Renal cortical epithelial cell (primary cell): ENCODE measurements around the gene B3GAT1. TPM values are rescaled to one million over a fixed set of nuclear protein-coding genes. Genes with fewer than 3 reads are reported as not detected.
"Not testable (repeated sequence)": the region's sequence is repeated elsewhere in the genome, so short reads cannot be mapped to it uniquely, and the experiment has no call there.

ENCODE experiments used
- DNase-seq: peaks from one replicate; pipeline ENCODE4 v3.0.0-alpha.2; 2011; ENCODE audit warnings: low read depth
- total RNA-seq: library from RNA; depleted of rRNA; stranded (reverse); fragments of >200 nt; gene quantifications from 2 replicates; pipeline ENCODE4 v1.2.3, GENCODE V29; 2014

B3GAT1 gene, protein sequence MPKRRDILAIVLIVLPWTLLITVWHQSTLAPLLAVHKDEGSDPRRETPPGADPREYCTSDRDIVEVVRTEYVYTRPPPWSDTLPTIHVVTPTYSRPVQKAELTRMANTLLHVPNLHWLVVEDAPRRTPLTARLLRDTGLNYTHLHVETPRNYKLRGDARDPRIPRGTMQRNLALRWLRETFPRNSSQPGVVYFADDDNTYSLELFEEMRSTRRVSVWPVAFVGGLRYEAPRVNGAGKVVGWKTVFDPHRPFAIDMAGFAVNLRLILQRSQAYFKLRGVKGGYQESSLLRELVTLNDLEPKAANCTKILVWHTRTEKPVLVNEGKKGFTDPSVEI
- total RNA-seq = under 0.01 and 0.10 TPM in 2 replicates

DNA sequence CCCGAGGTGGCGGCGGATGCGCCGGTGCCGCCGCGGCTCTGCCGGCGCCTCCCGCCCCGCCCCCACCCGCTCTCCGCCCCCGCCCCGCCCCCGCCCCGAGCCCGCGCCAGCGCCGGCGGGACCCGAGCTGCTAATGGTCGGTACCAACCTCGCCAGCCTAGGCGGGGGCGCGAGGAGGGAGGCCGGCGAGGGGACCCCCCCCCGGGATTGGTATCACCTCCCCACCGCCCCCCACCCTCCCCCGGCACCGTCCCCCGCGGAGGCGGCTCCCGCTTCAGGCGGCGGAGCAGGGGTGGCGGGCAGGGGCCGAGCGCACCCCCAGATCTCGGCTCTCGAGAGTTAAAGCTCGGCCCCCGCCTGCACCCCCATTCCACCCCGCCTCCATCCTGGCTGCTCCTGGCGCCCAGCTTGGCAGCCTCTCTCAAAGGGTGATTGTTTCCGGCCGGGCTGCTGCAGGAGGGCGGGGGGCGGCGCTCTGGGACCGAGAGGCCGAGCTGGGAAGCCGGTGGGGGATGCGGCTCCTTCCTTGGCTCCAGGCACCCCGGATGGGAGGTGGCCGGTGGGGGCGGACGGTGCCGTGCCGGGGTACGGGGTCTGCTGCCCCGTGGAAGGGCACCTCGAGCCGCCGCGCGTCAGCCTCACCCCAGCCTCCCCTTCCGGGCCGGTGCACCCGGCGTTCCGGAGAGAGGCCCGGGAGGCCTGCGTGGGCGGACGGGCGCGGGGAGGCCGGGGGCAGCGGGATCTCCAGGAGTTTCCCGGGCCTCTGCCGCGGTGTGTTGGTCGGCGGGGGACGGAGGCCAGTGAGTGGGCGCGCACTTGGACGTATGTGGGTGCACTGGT is at the start of gene B3GAT1:
B3GAT1 (minus strand) TSS at position 40 of the 840 bp plus-strand sequence. CDS start 24,583 bp downstream, outside the sequence.
- DNase-seq = no peak

DNA sequence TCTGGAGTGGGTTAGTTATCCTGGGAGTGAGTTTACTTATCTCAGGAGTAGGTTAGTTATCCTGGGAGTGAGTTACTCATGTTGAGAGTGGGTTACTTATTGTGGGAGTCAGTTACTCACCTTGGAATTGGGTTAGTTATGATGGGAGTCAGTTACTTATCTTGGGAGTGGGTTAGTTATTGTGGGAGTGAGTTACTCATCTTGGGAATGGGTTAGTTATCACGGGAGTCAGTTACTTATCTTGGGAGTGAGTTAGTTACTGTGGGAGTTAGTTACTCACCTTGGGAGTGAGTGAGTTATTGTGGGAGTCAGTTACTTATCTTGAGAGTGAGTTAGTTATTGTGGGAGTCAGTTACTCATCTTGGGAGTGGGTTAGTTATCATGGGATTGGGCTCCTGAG is 49.6 kb upstream of the B3GAT1 start:
- DNase-seq = no peak

DNA sequence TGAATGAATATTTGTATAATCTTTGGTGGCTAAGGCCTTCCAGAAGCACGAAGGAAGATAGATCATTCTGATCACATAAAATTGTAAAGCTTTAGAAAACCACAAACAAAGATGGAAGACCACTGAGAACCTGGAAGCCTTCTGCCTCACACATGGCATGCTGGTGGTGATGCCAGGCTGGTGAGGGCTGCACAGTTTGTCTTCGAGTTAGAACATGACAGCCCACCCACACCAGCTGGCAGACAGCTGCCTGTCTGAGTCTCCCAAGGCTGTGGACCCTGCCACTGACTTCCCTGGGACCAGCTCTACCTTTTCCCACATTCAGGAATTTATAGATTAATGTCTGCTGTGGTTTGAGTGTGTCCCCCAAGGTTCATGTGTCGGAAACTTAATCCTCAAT is 48.8 kb upstream of the B3GAT1 start:
- DNase-seq = no peak

DNA sequence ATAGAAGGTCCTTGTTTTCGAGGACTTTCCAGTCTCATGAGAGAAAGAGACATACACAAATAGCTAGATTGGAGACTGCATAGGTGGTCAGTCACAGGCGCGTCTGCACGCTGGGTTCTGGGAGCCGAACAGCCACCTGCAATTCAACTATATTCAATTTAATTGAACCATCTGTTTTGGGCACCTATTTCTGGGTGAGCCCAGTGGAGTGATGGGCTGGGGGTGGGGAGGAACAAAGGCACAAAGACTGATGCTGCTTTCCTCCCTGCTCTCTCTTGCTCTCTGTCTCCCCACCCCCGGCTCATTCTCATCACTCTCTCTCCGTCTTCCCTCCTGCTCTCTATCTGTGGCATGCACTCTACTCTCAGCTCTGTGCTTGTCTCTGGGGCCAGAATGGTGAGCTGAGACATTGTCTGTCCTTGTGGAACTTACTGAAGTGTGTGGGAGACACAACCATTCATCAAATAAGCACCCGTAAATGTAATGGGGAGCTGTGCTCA is 48.1 kb upstream of the B3GAT1 start:
- no peak for DNase-seq

DNA sequence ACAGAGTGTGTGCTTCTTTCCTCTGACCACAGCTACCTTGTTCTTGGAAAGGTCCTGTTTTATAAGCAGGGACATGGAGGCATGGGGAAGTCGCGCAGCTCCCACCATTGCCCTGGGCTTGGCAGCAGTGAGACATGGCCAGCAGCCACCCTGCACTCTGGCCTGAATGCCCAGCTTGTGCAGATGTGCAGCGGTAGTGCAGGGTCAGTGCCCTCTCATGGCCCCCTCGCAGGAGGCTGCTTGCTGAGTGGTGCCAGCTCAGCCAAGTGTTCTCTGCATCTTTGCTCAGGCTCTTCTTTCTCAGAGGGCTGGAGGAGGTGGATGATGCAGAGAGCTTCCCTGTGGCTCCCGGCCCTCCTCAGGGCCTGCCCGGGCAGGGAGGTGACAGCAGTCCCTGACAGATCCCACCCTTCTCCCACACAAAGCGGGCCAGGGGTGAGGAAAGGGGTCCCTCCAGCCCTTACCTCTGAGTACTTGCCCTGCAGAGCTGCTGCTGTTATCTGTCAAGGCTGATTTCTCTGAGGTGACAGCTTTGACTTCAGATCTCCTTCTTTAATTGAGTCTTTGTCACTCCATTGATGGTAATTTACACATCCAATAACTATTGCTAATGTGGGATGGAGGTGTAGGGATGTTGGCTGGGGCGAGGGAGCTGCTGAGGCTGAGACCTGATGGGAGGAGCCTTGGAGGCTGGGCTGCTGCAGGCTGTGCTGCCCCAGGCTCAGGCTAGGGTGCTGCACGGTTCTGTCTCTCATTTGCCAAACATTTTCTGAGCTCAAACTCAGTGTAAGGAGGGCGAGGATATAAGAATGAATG is 47.4 kb upstream of the B3GAT1 start:
- no peak for DNase-seq

DNA sequence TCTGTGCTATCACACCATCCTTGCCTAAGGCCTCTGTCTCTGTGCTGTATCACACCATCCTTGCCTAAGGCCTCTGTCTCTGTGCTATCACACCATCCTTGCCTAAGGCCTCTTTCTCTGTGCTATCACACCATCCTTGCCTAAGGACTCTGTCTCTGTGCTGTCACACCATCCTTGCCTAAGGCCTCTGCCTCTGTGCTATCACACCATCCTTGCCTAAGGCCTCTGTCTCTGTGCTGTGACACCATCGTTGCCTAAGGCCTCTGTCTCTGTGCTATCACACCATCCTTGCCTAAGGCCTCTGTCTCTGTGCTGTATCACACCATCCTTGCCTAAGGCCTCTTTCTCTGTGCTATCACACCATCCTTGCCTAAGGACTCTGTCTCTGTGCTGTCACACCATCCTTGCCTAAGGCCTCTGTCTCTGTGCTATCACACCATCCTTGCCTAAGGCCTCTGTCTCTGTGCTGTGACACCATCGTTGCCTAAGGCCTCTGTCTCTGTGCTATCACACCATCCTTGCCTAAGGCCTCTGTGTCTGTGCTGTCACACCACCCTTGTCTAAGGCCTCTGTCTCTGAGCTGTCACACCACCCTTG is 45.5 kb upstream of the B3GAT1 start:
- DNase-seq = not testable (repeated sequence)

DNA sequence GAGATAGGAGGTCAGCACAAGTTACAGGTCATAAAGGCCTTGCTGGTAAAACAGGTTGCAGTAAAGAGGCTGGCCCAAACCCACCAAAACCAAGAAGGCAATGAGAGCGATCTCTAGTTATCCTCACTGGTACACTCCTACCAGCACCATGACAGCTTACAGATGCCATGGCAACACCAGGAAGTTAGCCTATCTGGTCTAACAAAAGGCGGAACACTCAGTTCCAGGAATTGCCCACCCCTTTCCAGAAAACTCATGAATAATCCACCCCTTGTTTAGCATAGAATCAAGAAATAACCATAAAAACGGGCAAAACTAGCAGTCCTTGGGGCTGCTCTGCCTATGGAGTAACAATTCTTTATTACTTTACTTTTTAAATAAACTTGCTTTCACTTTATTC is 43.5 kb upstream of the B3GAT1 start:
- DNase-seq = no peak

DNA sequence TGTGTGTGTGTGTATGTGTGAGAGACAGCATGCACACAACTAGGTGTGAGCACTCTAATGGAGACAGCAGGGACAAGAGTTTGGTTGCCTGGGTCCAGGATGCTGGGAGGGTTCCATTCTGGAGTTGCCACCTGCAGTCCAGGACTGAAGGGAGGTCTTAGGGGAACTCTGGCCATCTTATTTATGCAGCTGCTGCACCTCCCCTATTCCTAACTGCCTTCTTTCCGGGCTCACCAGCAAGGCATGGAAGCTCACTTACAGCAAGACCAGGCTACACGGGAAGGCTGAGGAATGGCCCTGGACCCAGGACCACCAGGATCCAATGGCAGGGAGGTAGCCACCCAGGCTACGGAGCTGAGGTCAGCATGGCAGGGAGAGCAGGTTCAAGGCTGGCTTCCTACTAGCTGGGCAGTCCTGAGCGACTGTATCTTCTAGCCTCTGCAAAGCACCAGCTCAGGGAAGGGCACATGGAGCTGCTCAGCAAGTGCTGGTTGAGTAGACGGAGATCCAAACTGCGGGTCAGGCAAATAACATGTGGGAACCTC is 42.2 kb upstream of the B3GAT1 start:
- DNase-seq = no peak

DNA sequence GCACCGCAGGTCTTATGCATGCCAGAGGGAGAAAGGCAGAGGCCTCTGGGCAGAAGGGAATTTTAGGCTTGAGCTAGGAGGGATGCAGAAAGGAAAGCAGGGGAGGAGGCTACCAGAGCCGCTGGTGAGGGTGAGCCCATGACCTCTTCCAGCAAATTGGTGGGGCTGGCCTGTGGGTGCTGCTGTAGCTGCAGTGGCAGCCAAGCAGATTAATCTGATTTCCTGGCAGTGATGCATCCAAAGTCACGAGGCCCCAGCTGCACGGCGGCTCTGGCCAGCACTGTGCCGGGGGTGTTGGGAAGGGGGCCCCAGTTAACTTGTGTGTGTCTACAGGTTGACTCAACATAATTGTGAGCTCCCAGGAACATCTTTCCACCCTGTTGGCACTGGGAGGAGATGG is 41.4 kb upstream of the B3GAT1 start:
- no peak for DNase-seq

DNA sequence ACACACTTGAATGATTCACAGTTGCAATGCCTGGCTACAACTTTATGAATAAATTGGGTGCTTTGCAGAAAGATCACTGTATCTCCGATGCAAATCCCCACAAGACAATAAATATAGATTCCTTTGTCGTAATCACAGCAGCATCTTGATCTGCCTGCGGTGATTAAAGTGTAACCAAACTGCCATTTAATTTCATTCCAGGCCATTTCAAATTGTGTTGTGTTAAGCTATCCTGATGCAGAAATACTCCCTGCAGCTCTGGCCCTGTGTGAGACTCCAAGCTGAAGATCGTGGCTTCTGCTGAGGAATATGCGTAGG is 40.8 kb upstream of the B3GAT1 start:
- no peak for DNase-seq

DNA sequence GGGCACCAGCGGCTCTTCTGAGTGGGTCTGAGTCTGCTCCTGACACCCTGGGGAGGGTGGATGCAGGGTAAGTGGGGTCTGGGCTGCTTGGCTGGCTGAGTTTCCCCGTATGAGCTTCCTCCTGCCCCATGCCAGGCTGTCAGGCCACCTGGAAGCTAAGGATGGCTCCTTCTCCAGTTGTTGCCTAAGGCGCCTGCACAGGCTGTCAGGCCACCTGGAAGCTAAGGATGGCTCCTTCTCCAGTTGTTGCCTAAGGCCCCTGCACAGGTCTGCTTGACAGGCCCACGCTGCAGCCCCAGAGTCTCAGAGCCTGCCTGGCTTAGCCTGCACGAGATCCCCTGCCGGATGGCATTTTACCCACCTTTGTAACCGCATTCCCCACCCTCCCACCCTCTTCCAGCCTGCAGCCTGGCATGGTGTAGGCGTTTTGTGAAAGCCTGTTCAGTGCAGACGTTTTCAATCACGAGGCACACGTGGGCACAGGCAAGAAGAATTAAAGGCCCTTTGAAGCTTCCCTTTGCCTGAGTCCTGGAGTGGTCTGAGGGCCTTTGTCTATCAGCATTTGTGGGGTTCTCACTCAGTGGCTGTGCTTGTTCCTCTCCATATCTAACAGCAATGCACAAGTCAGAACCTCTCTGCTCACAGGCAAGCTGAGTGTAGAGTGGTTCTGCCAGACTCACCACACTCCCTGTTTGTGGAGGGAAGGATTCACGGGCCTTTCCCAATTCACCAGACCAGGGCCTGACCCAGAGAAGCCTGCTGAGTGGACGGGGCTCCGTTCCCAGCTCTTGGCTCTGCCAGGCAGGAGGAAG is 40.2 kb upstream of the B3GAT1 start:
- no peak for DNase-seq

DNA sequence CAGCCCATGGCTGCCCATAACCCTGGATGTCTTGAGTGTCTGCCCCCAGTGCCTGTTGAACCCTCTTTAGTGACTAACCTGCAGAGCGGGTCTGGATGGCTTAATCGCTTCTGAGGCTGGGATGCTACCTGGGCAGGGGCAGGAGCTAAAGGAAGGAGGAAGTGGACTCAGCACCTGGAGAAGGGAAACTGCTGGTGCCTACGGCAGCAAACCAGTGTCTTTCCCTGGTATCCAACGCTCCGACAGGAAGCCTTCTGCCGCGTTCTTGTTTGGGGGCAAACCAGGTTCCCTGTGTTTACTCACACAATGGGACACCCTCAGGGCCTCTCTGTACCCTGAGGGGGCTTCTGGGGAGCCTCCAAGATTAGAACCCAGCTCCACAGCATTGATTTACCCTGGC is 38.1 kb upstream of the B3GAT1 start:
- DNase-seq = no peak

DNA sequence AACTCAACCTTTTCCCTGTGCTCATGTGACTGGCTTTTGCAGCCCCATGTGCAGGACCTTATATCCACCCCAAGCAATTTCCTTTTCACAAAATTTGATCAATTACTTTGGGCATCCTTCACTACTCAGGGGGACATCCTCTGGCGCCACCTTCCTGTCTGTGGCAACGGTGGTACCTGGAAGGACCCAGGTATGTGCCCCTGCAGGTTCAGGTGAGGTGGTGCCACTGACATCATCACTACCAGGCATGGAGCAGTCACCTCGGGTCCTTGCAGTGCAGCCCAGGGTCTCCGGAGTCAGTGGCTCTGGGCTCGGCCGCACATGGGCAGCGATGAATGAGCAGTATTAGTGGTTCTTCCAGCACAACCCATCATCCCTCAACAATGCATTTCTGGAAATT is 37.7 kb upstream of the B3GAT1 start:
- no peak for DNase-seq

DNA sequence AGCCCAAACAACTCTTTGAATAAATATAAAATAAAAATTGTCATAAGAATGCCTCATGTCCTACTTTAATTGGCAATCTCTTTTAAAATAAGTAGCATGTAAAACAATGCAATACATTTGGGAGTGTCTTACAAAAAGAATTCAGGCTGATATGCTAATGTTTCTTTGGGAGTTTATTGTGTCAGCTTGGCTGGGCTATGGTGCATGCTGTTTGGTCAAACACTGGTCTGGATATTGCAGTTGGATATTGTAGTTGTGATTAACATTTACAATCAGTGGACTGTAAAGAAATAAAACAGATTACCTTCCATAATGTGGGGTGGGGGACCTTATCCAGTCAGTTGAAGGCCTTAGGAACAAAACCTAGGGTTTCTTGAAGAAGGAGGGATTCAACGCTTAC is 37.0 kb upstream of the B3GAT1 start:
- no peak for DNase-seq

DNA sequence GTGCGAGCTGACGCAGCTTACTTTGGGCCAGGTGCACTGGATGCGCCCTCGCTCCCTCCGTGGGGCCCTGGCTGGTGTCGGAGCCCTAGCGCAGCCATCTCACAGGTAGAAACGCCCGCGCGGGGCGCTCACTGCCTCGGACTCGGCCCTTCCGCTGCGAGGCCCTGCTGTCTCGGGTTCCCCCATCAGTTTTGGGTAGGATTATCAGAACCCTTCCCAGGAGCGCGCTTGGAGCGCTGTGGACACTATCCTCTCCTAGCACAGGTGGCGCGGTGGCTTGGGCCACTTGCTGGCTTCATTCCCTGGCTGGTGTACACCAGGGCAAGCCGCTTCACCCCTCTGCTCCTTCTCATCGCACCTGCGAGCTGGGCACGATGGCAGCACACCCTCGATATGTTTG is 35.7 kb upstream of the B3GAT1 start:
- DNase-seq = no peak

DNA sequence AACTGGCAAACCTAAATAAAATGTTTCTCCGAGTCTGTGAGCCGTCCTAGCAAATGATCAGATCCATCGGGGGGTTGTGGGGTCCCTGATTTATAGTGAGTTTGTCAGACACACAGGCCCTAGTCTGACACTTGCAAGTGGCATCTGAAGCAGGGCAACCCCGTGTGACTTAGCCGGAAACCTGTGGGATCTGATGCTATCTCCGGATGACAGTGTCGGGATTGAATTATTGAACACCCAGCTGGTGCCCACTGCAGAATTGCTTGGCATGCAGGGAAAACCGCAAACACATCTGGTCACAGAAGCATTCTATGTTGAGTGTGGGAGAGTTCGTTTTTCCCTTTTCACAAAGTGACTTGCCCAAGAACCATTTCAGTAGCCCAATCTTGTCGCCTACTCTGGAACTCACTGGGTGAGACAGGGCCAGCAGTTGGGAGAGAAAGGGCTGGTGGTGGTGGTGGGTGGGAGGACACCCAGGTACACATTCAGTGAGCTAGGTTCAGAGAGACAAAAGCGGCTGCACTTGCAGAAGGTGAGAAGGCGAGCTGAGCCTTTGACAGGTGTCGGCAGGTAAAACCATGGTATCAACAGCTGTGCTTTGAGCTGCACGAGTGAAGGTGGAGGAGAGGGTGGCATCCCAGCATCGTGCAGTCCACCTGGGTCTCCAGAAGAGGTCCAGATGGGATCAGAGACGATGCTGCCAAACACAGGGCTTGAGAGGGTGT is 33.7 kb upstream of the B3GAT1 start:
- no peak for DNase-seq

DNA sequence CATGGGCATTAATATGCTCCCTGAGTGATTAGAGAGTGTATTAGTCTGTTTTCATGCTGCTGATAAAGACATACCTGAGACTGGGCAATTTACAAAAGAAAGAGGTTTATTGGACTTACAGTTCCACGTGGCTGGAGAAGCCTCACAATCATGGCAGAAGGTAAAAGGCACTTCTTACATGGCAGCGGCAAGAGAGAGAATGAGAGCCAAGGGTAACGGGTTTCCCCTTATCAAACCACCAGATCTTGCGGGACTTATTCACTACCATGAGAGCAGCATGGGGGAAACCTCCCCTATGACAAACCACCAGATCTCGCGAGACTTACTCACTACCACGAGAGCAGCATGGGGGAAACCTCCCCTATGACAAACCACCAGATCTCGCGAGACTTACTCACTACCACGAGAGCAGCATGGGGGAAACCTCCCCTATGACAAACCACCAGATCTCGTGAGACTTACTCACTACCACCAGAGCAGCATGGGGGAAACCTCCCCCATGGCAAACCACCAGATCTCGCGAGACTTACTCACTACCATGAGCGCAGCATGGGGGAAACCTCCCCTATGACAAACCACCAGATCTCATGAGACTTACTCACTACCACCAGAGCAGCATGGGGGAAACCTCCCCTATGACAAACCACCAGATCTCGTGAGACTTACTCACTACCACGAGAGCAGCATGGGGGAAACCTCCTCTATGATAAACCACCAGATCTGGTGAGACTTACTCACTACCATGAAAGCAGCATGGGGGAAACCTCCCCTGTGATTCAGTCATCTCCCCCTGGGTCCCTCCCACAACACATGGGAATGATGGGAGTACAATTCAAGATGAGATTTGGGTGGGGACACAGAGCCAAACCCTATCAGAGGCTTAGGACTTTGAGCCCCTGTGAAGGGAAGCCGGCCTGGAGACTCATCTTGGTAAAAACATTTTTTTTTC is 32.4 kb upstream of the B3GAT1 start:
- not testable (repeated sequence) for DNase-seq

DNA sequence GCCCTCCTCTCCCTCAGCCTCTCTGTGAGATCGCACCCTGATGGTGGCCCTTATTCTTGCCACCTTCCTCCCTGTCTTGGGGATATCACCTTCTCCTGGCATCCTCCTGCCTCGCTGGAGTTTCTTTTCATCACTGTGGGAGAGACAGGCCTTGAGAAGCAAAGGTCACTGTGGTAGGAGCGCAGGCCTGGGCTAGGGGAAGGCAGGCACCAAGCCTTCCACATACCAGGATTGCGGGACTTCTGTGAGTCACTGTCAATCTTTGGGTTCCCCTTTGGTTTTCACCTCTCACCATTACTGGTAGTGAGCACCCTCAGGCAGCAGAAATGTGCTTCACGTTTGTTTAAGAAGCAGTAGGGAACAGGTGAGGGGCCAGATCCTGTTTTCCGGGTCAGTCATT is 31.2 kb upstream of the B3GAT1 start:
- DNase-seq = no peak

DNA sequence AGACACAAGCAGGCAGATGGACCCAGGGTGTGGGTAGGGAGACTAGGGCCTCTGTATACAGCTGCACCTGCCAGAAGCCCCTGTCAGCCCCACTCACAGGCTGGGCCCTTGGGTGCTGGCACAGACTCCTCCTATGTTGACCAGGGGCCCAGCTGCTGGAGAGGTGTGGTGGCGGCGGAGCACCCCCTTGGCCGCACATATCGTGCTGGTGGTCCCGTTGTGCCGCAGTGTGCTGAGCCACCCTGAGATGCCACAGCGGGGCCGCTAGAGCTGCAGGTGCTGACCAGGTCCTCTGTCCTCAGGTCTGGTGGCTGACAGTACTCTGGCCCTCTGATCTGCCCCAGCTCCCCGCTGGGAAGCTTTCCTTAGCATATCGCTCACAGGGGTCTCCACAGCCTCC is 30.2 kb upstream of the B3GAT1 start:
- DNase-seq = no peak
